Glutamatergic neuron (in vitro differentiated cells): ENCODE results near the gene SLC9A1. TPM values are rescaled to one million over a fixed set of nuclear protein-coding genes. Genes with fewer than 3 reads are reported as not detected.

Experiments
- DNase-seq: peaks from one replicate; pipeline ENCODE4 v3.0.0; 2022
- H3K27ac Mint-ChIP-seq: one replicate; pipeline ENCODE4 v1.8.0; 2020; ENCODE audit warnings: mild to moderate bottlenecking, mixed read lengths, inconsistent platforms; ENCODE audit not compliant: unreplicated experiment
- H3K27me3 Mint-ChIP-seq: one replicate; pipeline ENCODE4 v1.8.0; 2020; ENCODE audit warnings: mild to moderate bottlenecking, moderate library complexity, mixed read lengths, inconsistent platforms; ENCODE audit not compliant: unreplicated experiment
- H3K36me3 Mint-ChIP-seq: one replicate; pipeline ENCODE4 v1.8.0; 2020; ENCODE audit warnings: mild to moderate bottlenecking, mixed read lengths, inconsistent platforms; ENCODE audit not compliant: unreplicated experiment
- H3K4me1 Mint-ChIP-seq: one replicate; pipeline ENCODE4 v1.8.0; 2020; ENCODE audit warnings: mild to moderate bottlenecking, low read depth, mixed read lengths, inconsistent platforms; ENCODE audit not compliant: unreplicated experiment
- H3K4me3 Mint-ChIP-seq: one replicate; pipeline ENCODE4 v1.8.0; 2020; ENCODE audit warnings: mild to moderate bottlenecking, mixed read lengths, inconsistent platforms; ENCODE audit not compliant: unreplicated experiment
- H3K9me3 Mint-ChIP-seq: one replicate; pipeline ENCODE4 v1.8.0; 2020; ENCODE audit warnings: mild to moderate bottlenecking, moderate library complexity, mixed read lengths, inconsistent platforms; ENCODE audit not compliant: unreplicated experiment
- CTCF ChIP-seq: fragments of 200-600 bp; sonication (generic); IDR thresholded peaks from one replicate; pipeline ENCODE4 v1.5.0; 2021; ENCODE audit not compliant: partially characterized antibody, unreplicated experiment
- total RNA-seq: library from RNA; stranded (reverse); fragmentation: NEBNext Ultra II Directional; extraction: Animal tissue kit (Norgen Biotek cat#: 25700); gene quantifications from one replicate; pipeline ENCODE4 v1.2.1, GENCODE V29; 2021; ENCODE audit not compliant: unreplicated experiment

Gene SLC9A1
- total RNA-seq, 1 donor from 2014 or later = 16.7 TPM

DNA sequence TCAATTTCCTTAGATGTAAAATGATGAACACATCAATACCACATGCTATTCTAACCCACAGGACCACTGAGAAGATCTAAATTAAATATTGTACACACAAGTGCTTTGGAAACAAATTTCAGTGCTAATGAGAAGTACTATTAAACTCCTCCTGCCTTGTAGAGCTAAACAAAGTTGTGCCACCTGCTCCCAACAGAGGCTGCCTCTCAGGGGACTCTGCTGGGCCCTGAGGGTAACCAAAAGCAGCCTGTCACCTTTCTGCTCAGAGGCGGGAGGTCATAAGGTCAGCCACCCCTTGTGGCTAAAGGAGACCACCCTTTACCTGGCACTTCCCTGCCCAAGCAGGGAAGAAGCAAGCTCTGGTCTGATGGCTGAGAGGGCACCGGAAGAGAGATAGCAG, 6.3 kb downstream of the SLC9A1 start:
- Mint-ChIP-seq H3K9me3 (peaks cover 3% of the 10 kb centered on the region), H3K4me3 (peak overlapping the region; percentile 39), H3K27me3 (peaks cover 6% of the 10 kb centered on the region), H3K36me3 (no peaks in the 10 kb centered on the region), H3K27ac (no peak overlapping the region), H3K4me1 (peaks cover 37% of the 10 kb centered on the region)
- no peak for TF ChIP-seq CTCF
- DNase-seq = no peak

DNA sequence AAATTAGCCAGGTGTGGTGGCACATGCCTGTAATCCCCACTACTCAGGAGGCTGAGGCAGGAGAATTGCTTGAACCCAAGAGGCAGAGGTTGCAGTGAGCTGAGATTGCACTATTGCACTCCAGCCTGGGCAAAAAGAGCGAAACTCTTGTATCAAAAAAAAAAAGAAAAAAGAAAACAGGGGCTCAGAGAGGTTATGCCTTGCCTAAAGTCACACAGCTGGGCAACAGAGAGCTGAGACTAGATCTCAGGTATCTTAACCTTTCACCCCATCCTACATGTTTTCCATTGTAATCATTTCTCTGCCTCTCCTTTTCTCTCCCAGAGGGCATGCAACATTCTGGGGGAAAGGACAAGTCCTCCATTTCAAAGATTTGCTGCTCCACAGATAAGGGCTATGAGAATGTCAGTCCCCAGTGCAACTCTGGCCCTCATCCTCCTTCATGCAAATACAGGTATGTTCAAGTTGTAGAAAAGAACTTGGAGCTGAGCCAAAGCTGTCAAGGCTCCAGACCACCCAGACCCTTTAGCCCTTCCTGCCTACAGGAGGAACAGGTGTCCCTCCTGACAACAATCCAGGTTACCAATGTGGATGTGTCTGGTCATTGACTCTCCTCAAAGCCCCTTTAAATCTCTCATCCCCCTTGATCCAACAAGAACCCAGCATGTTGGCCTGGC, 6.9 kb downstream of the SLC9A1 start:
- Mint-ChIP-seq H3K4me1 (peaks cover 37% of the 10 kb centered on the region), H3K9me3 (peaks cover 3% of the 10 kb centered on the region), H3K27ac (no peak overlapping the region), H3K36me3 (no peaks in the 10 kb centered on the region), H3K4me3 (no peak overlapping the region), H3K27me3 (peaks cover 6% of the 10 kb centered on the region)
- DNase-seq = no peak
- TF ChIP-seq CTCF = no peak

DNA sequence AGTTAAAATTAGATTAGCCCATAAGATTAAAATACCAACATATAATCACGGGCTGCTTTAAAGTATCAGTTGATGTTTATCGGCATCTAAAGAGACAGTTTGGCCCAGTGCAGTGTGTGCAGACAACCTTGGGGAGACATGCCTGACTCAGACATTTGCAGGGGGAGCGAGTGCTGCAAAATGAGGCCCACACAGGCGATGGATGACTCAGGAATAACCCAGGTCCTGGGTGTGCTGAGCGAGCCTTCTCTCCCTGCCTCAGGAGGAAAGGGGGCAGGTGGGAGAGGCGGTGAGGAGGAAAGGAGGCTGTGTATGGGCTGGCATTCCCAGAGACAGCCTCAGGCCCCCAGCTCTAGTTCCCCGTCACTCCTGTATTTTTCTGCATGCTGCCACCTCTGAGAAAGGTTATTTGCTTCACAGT, 9.0 kb downstream of the SLC9A1 start:
- Mint-ChIP-seq H3K27me3 (peaks cover 6% of the 10 kb centered on the region), H3K9me3 (no peaks in the 10 kb centered on the region), H3K4me1 (peaks cover 38% of the 10 kb centered on the region), H3K36me3 (no peaks in the 10 kb centered on the region), H3K27ac (peak overlapping the region; percentile 94), H3K4me3 (peak overlapping the region; percentile 51)
- DNase-seq = no peak
- TF ChIP-seq CTCF = no peak

- no peak for TF ChIP-seq CTCF
- Mint-ChIP-seq H3K36me3 (no peaks in the 10 kb centered on the region), H3K27ac (peak overlapping the region; percentile 94), H3K4me1 (peaks cover 38% of the 10 kb centered on the region), H3K4me3 (peak overlapping the region; percentile 51), H3K9me3 (no peaks in the 10 kb centered on the region), H3K27me3 (peaks cover 6% of the 10 kb centered on the region)
- DNase-seq = peak; percentile 56
These were observed 9.8 kb downstream of the SLC9A1 start for GRCh38 chr1:27144920-27145661.
